HCT116 (cell line): ENCODE measurements around the gene ISG20. TPM values are rescaled to one million over a fixed set of nuclear protein-coding genes. Genes with fewer than 3 reads are reported as not detected.

Source experiments
- ATAC-seq: fragments of 200-7000 bp; cut with Tn5 transposase; 2 replicates; pipeline ENCODE4 v1.9.1; 2020; ENCODE audit warnings: mild to moderate bottlenecking, moderate library complexity
- BruUV-seq: library from RNA; stranded (reverse); fragments of 400-500 nt; replicated peaks from 2 replicates; lab custom pipeline; 2021; lab: Mats Ljungman, UMichigan
- CTCF ChIA-PET: fragments of 300-600 bp; sonication (Branson Sonifier 250); formaldehyde crosslinking; loops from one replicate; lab custom pipeline; 2021; ENCODE audit warnings: antibody characterized with exemption; lab: Charles Lee
- POLR2A ChIA-PET: fragments of 300-600, 350-600 bp; sonication (Branson Sonifier 250); formaldehyde crosslinking; loops from one replicate; lab custom pipeline; 2021; ENCODE audit warnings: antibody characterized with exemption; lab: Charles Lee
- RAD21 ChIA-PET, 2 experiments: fragments of 300-600 bp; sonication (Branson Sonifier 250); formaldehyde crosslinking; loops; one replicate each; lab custom pipeline; 2023; ENCODE audit warnings: low total read pairs in 2 of 2; ENCODE audit not compliant: uncharacterized antibody in 2 of 2, unreplicated experiment in 2 of 2, low non-redundant PET in 1 of 2; lab: Charles Lee
- DNase-seq: peaks from one replicate; pipeline ENCODE4 v3.0.0-alpha.2; 2010; ENCODE audit warnings: low read depth, low spot score
- H2AFZ ChIP-seq: fragments of 200-600 bp; shearing (Covaris generic), sonication (generic); 2 replicates; pipeline ENCODE4 v1.6.1; 2017; ENCODE audit warnings: low read depth, mixed run types, mixed read lengths, antibody characterized with exemption, low read length; ENCODE audit not compliant: poor library complexity, severe bottlenecking
- H3K27ac ChIP-seq: 2 replicates; pipeline ENCODE4 v1.5.1; 2012; ENCODE audit warnings: low read depth, low read length
- H3K27me3 ChIP-seq: fragments of 200-600 bp; sonication (generic); 2 replicates; pipeline ENCODE4 v1.6.1; 2016; ENCODE audit warnings: mixed run types, low read length, mixed read lengths; ENCODE audit not compliant: insufficient read depth
- H3K36me3 ChIP-seq, 2 experiments: fragments of 200-500 bp in 1 of 2; fragments of 200-600 bp in 1 of 2; sonication (Bioruptor generic) in 1 of 2; sonication (generic) in 1 of 2; 2 replicates each; pipeline versions ENCODE4 v1.5.1 to v1.6.1; 2014 to 2016; ENCODE audit warnings: low read length in 2 of 2, inconsistent platforms in 1 of 2, mixed read lengths in 1 of 2, mixed run types in 1 of 2; ENCODE audit not compliant: insufficient read depth in 2 of 2, control insufficient read depth in 1 of 2
- H3K4me1 ChIP-seq, 2 experiments: fragments of 200-600 bp in 1 of 2; sonication (generic) in 1 of 2; 2 replicates each; pipeline versions ENCODE4 v1.5.1 to v1.6.1; 2012 to 2017; ENCODE audit warnings: low read length in 2 of 2, inconsistent platforms in 1 of 2, mild to moderate bottlenecking in 1 of 2, mixed read lengths in 1 of 2, mixed run types in 1 of 2, moderate library complexity in 1 of 2; ENCODE audit not compliant: insufficient read depth in 2 of 2, control insufficient read depth in 1 of 2
- H3K4me2 ChIP-seq: fragments of 200-600 bp; sonication (generic); 2 replicates; pipeline ENCODE4 v1.6.1; 2017; ENCODE audit warnings: mixed run types, low read length, mixed read lengths
- H3K4me3 ChIP-seq, 2 experiments: fragments of 200-600 bp in 1 of 2; sonication (generic) in 1 of 2; replicated peaks in 1 of 2; 2 replicates each; pipeline ENCODE4 v1.5.1; 2011 to 2016; ENCODE audit warnings: low read length in 2 of 2, control low read depth in 1 of 2, low read depth in 1 of 2, mild to moderate bottlenecking in 1 of 2, mixed read lengths in 1 of 2, mixed run types in 1 of 2
- H3K79me2 ChIP-seq: fragments of 200-600 bp; sonication (generic); 2 replicates; pipeline ENCODE4 v1.6.1; 2017; ENCODE audit warnings: mild to moderate bottlenecking, mixed run types, low read length, moderate library complexity, mixed read lengths; ENCODE audit not compliant: insufficient read depth
- H3K9ac ChIP-seq: fragments of 200-600 bp; sonication (generic); 2 replicates; pipeline ENCODE4 v1.6.1; 2016; ENCODE audit warnings: low read length, mixed read lengths
- H3K9me2 ChIP-seq: fragments of 200-600 bp; sonication (generic), shearing (Covaris generic); 2 replicates; pipeline ENCODE4 v1.6.1; 2017; ENCODE audit warnings: mixed run types, mild to moderate bottlenecking, moderate library complexity; ENCODE audit not compliant: insufficient read depth
- H3K9me3 ChIP-seq, 2 experiments: fragments of 200-500 bp in 1 of 2; fragments of 200-600 bp in 1 of 2; sonication (Bioruptor generic) in 1 of 2; sonication (generic) in 1 of 2; 2 replicates each; pipeline ENCODE4 v1.6.1; 2014 to 2017; ENCODE audit warnings: low read length in 2 of 2, mixed read lengths in 2 of 2, inconsistent platforms in 1 of 2, low read depth in 1 of 2, mild to moderate bottlenecking in 1 of 2, mixed run types in 1 of 2, moderate library complexity in 1 of 2; ENCODE audit not compliant: control insufficient read depth in 1 of 2, insufficient read depth in 1 of 2
- H4K20me1 ChIP-seq: fragments of 200-600 bp; sonication (generic), shearing (Covaris generic); 2 replicates; pipeline ENCODE4 v1.6.1; 2017; ENCODE audit warnings: mixed run types, mild to moderate bottlenecking, moderate library complexity; ENCODE audit not compliant: insufficient read depth
- ELF1 ChIP-seq: IDR thresholded peaks from 2 replicates; pipeline ENCODE4 v1.6.1; 2012; ENCODE audit warnings: low read depth, borderline replicate concordance
- SP1 ChIP-seq: IDR thresholded peaks from 2 replicates; pipeline ENCODE4 v1.6.1; 2012; ENCODE audit warnings: low read depth
- SRF ChIP-seq: IDR thresholded peaks from 2 replicates; pipeline ENCODE4 v1.6.1; 2012; ENCODE audit warnings: low read depth
- TCF7L2 ChIP-seq: IDR thresholded peaks from 2 replicates; pipeline ENCODE4 v1.7.0; 2011; ENCODE audit warnings: borderline replicate concordance, inconsistent platforms; ENCODE audit not compliant: insufficient read depth, insufficient read length; ENCODE audit errors: extremely low read depth
- ZFX ChIP-seq: fragments of 450-650 bp; IDR thresholded peaks from 2 replicates; pipeline ENCODE4 v1.6.1; 2017
- intact Hi-C: fragments of 100-400 bp; cut with micrococcal nuclease; formaldehyde crosslinking; loops from 2 replicates; pipeline ENCODE4 v1.10.0; 2022
- total RNA-seq: library from RNA; stranded (reverse); gene quantifications from one replicate; pipeline ENCODE4 v1.2.1, GENCODE V29; 2021; ENCODE audit not compliant: unreplicated experiment
- TF ChIP-seq, protein P1 (sequence below): IDR thresholded peaks from 2 replicates; pipeline ENCODE4 v1.6.1; 2012; ENCODE audit warnings: low read depth
- TF ChIP-seq, protein P2 (sequence below): IDR thresholded peaks from 2 replicates; pipeline ENCODE4 v1.6.1; 2011; ENCODE audit warnings: mild to moderate bottlenecking, low read length, moderate library complexity; ENCODE audit not compliant: insufficient replicate concordance; ENCODE audit errors: extremely low read depth
- TF ChIP-seq, protein P3 (sequence below): IDR thresholded peaks from 2 replicates; pipeline ENCODE4 v1.6.1; 2012

Gene ISG20
- total RNA-seq, 1 experiment from 2014 or later, result 11.0 TPM

GRCh38 chr15:88695101-88695500 is 56.3 kb downstream of the ISG20 start:
- H2AFZ ChIP-seq, result no peak overlapping the region
- ATAC-seq (no peak), DNase-seq (no peak)
- H3K4me3 ChIP-seq, result no peak overlapping the region
- no peak for TF ChIP-seq ZFX
- TF ChIP-seq, protein P1, sequence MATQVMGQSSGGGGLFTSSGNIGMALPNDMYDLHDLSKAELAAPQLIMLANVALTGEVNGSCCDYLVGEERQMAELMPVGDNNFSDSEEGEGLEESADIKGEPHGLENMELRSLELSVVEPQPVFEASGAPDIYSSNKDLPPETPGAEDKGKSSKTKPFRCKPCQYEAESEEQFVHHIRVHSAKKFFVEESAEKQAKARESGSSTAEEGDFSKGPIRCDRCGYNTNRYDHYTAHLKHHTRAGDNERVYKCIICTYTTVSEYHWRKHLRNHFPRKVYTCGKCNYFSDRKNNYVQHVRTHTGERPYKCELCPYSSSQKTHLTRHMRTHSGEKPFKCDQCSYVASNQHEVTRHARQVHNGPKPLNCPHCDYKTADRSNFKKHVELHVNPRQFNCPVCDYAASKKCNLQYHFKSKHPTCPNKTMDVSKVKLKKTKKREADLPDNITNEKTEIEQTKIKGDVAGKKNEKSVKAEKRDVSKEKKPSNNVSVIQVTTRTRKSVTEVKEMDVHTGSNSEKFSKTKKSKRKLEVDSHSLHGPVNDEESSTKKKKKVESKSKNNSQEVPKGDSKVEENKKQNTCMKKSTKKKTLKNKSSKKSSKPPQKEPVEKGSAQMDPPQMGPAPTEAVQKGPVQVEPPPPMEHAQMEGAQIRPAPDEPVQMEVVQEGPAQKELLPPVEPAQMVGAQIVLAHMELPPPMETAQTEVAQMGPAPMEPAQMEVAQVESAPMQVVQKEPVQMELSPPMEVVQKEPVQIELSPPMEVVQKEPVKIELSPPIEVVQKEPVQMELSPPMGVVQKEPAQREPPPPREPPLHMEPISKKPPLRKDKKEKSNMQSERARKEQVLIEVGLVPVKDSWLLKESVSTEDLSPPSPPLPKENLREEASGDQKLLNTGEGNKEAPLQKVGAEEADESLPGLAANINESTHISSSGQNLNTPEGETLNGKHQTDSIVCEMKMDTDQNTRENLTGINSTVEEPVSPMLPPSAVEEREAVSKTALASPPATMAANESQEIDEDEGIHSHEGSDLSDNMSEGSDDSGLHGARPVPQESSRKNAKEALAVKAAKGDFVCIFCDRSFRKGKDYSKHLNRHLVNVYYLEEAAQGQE, result no peak
- H3K4me2 ChIP-seq, result no peak overlapping the region
- no peaks in the 10 kb centered on the region for H3K36me3 ChIP-seq
- H3K4me1 ChIP-seq, result no peaks in the 10 kb centered on the region
- ChIA-PET RAD21 (no interaction called here), POLR2A (no interaction called here), CTCF (no interaction called here)
- intact Hi-C loops, result no loop called here
- H4K20me1 ChIP-seq, result no peaks in the 10 kb centered on the region
- H3K9me2 ChIP-seq, result no peaks in the 10 kb centered on the region
- H3K9ac ChIP-seq, result no peak overlapping the region
- BruUV-seq, result no TSS peak
- H3K9me3 ChIP-seq, result no peaks in the 10 kb centered on the region
- peaks cover 28% of the 10 kb centered on the region for H3K27me3 ChIP-seq
- no peaks in the 10 kb centered on the region for H3K79me2 ChIP-seq
- no peak overlapping the region for H3K27ac ChIP-seq

DNA sequence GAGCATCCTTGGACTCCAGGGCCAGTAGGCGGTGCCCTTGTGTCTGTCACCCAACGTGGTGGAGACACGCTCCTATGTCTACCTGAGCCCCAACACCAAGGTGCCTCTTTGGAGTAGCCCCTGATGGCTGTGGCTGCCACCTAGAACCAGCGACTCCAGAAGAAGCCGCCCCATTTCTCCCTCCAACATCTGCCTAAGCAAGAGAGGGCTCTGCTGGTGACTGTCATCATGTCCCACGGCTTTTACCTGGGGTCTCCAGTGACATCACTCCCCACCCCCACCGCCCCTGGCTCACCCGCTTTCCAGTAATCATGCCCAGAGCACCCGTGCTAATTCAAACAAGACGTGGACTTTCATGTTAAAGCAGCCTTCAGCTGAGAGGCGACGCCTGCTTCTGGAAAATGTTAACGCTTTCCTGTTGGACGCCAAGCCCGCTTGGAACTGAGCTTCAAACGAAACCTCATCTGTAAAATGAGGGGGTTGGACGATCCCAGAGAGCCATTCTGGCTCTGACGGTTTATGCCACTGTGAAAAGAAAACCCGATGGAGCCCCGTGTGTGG is 57.0 kb downstream of the ISG20 start:
- Histone ChIP-seq H3K9ac (no peak overlapping the region), H3K27ac (no peak overlapping the region), H4K20me1 (no peaks in the 10 kb centered on the region), H2AFZ (no peak overlapping the region), H3K4me2 (no peak overlapping the region), H3K4me1 (no peaks in the 10 kb centered on the region), H3K4me3 (no peak overlapping the region), H3K9me2 (no peaks in the 10 kb centered on the region), H3K36me3 (no peaks in the 10 kb centered on the region), H3K79me2 (no peaks in the 10 kb centered on the region), H3K27me3 (peaks cover 29% of the 10 kb centered on the region), H3K9me3 (no peaks in the 10 kb centered on the region)
- POLR2A ChIA-PET, result no interaction called here
- TF ChIP-seq SP1 (no peak), ZFX (no peak), SRF (no peak), ELF1 (no peak), TCF7L2 (no peak)
- TF ChIP-seq, protein P2, sequence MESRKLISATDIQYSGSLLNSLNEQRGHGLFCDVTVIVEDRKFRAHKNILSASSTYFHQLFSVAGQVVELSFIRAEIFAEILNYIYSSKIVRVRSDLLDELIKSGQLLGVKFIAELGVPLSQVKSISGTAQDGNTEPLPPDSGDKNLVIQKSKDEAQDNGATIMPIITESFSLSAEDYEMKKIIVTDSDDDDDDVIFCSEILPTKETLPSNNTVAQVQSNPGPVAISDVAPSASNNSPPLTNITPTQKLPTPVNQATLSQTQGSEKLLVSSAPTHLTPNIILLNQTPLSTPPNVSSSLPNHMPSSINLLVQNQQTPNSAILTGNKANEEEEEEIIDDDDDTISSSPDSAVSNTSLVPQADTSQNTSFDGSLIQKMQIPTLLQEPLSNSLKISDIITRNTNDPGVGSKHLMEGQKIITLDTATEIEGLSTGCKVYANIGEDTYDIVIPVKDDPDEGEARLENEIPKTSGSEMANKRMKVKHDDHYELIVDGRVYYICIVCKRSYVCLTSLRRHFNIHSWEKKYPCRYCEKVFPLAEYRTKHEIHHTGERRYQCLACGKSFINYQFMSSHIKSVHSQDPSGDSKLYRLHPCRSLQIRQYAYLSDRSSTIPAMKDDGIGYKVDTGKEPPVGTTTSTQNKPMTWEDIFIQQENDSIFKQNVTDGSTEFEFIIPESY, result no peak
- TF ChIP-seq, protein P3, sequence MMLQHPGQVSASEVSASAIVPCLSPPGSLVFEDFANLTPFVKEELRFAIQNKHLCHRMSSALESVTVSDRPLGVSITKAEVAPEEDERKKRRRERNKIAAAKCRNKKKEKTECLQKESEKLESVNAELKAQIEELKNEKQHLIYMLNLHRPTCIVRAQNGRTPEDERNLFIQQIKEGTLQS, result no peak
- TF ChIP-seq, protein P1, result no peak
- no TSS peak for BruUV-seq
- no peak for DNase-seq
- RAD21 ChIA-PET, result no interaction called here
- ATAC-seq, result no peak
- intact Hi-C loops, result no loop called here
- CTCF ChIA-PET, result no interaction called here
